ENCODE data around the gene SNRK.

The SNRK gene

DNA sequence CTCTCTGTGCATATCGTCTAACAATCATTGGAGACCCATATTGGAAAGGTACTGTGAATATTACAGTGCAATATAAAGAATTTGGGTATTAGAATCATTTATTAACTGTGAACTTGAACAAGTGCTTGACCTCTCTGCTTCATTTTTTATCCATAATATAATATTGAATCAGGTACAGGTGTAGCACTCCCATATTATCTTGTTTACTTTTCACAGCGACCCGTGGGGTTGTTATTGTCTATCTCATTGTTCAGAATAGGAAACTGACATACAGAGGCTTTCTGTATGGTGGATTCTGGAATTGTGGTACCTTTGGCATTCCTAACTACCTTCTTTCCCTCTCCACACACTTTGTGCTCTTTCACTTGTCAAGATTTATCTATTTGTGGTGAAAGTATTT is 17.8 kb downstream of the SNRK start:
- Histone ChIP-seq H3K27ac (ENCODE audit: low read depth, low read length) (no peak overlapping the region), H3K9ac (ENCODE audit: low read length) (no peak overlapping the region)

DNA sequence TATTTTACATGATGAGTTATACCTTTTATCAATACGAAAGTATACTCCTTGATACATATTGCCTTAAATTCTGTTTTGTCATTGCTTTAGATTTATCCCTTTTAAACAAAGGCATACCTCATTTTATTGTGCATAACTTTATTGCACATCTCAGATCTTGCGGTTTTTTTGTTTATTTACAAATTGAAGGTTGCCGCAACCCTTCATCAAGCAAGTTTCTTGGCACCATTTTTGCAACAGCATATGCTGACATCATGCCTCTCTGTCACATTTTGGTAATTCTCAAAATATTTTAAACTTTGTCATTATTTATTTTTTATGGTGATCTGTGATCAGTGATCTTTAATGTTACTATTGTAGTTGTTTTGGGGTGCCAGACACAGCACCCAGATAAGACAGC is 20.9 kb downstream of the SNRK start:
- Histone ChIP-seq H3K9me2 (replicated peaks; ENCODE audit: insufficient read depth, low read length) (no peaks in the 10 kb centered on the region), H3K27me3 (ENCODE audit: low read length) (no peaks in the 10 kb centered on the region), H3K9ac (ENCODE audit: low read length) (no peak overlapping the region), H3K4me3 (ENCODE audit: insufficient read depth, low read length, poor library complexity, severe bottlenecking) (no peak overlapping the region), H3K27ac (ENCODE audit: low read depth, low read length) (no peak overlapping the region), H2AFZ (ENCODE audit: low read depth, low read length, severe bottlenecking) (no peak overlapping the region), H4K20me1 (ENCODE audit: low read depth, low read length) (0 out of 2 replicates have a peak, but pooled peaks cover 4% of the 10 kb centered on the region), H3K9me3 (ENCODE audit: insufficient read depth, low read length) (no peaks in the 10 kb centered on the region), H3K79me2 (ENCODE audit: insufficient read depth, low read length) (no peaks in the 10 kb centered on the region), H3K4me2 (ENCODE audit: low read depth, low read length, poor library complexity, severe bottlenecking) (no peak overlapping the region), H3K36me3 (ENCODE audit: low read length) (peaks cover 11% of the 10 kb centered on the region; the same call in 1 of the 2 replicates), H3F3A (ENCODE audit: insufficient read depth) (no peaks in the 10 kb centered on the region)
- no peak for TF ChIP-seq EZH2phosphoT487 (conservative IDR thresholded peaks at IDR 0.05; ENCODE audit: low read length)
- TF ChIP-seq, protein P1, sequence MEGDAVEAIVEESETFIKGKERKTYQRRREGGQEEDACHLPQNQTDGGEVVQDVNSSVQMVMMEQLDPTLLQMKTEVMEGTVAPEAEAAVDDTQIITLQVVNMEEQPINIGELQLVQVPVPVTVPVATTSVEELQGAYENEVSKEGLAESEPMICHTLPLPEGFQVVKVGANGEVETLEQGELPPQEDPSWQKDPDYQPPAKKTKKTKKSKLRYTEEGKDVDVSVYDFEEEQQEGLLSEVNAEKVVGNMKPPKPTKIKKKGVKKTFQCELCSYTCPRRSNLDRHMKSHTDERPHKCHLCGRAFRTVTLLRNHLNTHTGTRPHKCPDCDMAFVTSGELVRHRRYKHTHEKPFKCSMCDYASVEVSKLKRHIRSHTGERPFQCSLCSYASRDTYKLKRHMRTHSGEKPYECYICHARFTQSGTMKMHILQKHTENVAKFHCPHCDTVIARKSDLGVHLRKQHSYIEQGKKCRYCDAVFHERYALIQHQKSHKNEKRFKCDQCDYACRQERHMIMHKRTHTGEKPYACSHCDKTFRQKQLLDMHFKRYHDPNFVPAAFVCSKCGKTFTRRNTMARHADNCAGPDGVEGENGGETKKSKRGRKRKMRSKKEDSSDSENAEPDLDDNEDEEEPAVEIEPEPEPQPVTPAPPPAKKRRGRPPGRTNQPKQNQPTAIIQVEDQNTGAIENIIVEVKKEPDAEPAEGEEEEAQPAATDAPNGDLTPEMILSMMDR (IDR thresholded peaks at IDR 0.05; ENCODE audit: insufficient read depth, low read length, poor library complexity, severe bottlenecking), result no peak

More for the DNA sequence above, 17.8 kb downstream of the SNRK start:
- H3K9me2 ChIP-seq (replicated peaks; ENCODE audit: insufficient read depth, low read length), result no peaks in the 10 kb centered on the region
- TF ChIP-seq, protein P1 (IDR thresholded peaks at IDR 0.05; ENCODE audit: insufficient read depth, low read length, poor library complexity, severe bottlenecking), result no peak
- no peak for TF ChIP-seq EZH2phosphoT487 (conservative IDR thresholded peaks at IDR 0.05; ENCODE audit: low read length)
- H3K79me2 ChIP-seq (ENCODE audit: insufficient read depth, low read length), result peaks cover 9% of the 10 kb centered on the region
- no peak overlapping the region for H2AFZ ChIP-seq (ENCODE audit: low read depth, low read length, severe bottlenecking)
- H3K27me3 ChIP-seq (ENCODE audit: low read length), result no peaks in the 10 kb centered on the region
- no peaks in the 10 kb centered on the region for H3K9me3 ChIP-seq (ENCODE audit: insufficient read depth, low read length)
- H3K4me2 ChIP-seq (ENCODE audit: low read depth, low read length, poor library complexity, severe bottlenecking), result no peak overlapping the region
- no peaks in the 10 kb centered on the region for H3F3A ChIP-seq (ENCODE audit: insufficient read depth)
- 0 out of 2 replicates have a peak, but pooled peaks cover 4% of the 10 kb centered on the region for H4K20me1 ChIP-seq (ENCODE audit: low read depth, low read length)
- H3K4me3 ChIP-seq (ENCODE audit: insufficient read depth, low read length, poor library complexity, severe bottlenecking), result no peak overlapping the region
- H3K36me3 ChIP-seq (ENCODE audit: low read length), result peaks cover 8% of the 10 kb centered on the region; the same call in 1 of the 2 replicates

DNA sequence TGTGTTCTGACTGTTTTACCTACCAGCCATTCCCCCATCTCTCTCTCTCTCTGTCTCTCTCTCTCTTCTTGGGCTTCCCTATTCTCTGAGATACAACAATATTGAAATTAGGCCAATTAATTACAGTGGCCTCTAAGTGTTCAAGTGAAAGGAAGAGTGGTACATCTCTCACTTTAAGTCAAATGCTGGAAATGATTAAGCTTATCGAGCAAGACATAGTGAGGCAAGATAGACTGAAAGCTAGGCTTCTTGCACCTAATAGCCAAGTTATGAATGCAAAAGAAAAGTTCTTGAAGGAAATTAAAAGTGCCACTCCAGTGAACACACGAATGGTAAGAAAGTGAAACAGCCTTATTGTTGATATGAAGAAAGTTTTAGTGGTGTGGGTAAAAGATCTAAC is 21.3 kb downstream of the SNRK start:
- Histone ChIP-seq H3K4me3 (ENCODE audit: insufficient read depth, low read length, poor library complexity, severe bottlenecking) (no peak overlapping the region), H3K79me2 (ENCODE audit: insufficient read depth, low read length) (no peaks in the 10 kb centered on the region), H3K27me3 (ENCODE audit: low read length) (no peaks in the 10 kb centered on the region), H3K9ac (ENCODE audit: low read length) (no peak overlapping the region), H3K9me2 (replicated peaks; ENCODE audit: insufficient read depth, low read length) (no peaks in the 10 kb centered on the region), H3K36me3 (ENCODE audit: low read length) (peaks cover 15% of the 10 kb centered on the region; the same call in 1 of the 2 replicates), H4K20me1 (ENCODE audit: low read depth, low read length) (0 out of 2 replicates have a peak, but pooled peaks cover 2% of the 10 kb centered on the region), H3K27ac (ENCODE audit: low read depth, low read length) (no peak overlapping the region), H3K9me3 (ENCODE audit: insufficient read depth, low read length) (no peaks in the 10 kb centered on the region), H2AFZ (ENCODE audit: low read depth, low read length, severe bottlenecking) (no peak overlapping the region), H3K4me2 (ENCODE audit: low read depth, low read length, poor library complexity, severe bottlenecking) (no peak overlapping the region), H3F3A (ENCODE audit: insufficient read depth) (no peaks in the 10 kb centered on the region)
- TF ChIP-seq EZH2phosphoT487 (conservative IDR thresholded peaks at IDR 0.05; ENCODE audit: low read length), result no peak
- TF ChIP-seq, protein P1 (IDR thresholded peaks at IDR 0.05; ENCODE audit: insufficient read depth, low read length, poor library complexity, severe bottlenecking), result no peak
